Measurements from ENCODE around the gene DMWD. TPM values are rescaled to one million over a fixed set of nuclear protein-coding genes. Genes with fewer than 3 reads are reported as not detected.

The DMWD gene
- polyA plus RNA-seq, 1 donor (not counting 4 experiments of a cell fraction or from before 2014, with no cell fraction given), result 10.1 TPM

- dilution Hi-C loops (cut with MboI; ENCODE audit: extremely low pct_ligation_motif_present, low sequenced_read_pairs), result no loop called here
- H2AFZ ChIP-seq (ENCODE audit: control insufficient read depth, low read length), result no peak overlapping the region
- H3K4me3 ChIP-seq (ENCODE audit: control insufficient read depth in 2 of 3, extremely low read depth in 1 of 3, insufficient read depth in 2 of 3, low read depth in 1 of 3, low read length in 3 of 3), result no peak overlapping the region
- TF ChIP-seq CTCF (optimal IDR thresholded peaks at IDR 0.05 in 1 of 3, IDR thresholded peaks at IDR 0.05 in 1 of 3, conservative IDR thresholded peaks at IDR 0.05 in 1 of 3; ENCODE audit: extremely low read depth in 1 of 3, insufficient read depth in 2 of 3, low read length in 3 of 3), result no peak
- no peak for TF ChIP-seq EZH2 (IDR thresholded peaks at IDR 0.05; ENCODE audit: low read length)
- no peak overlapping the region for H3K9ac ChIP-seq (ENCODE audit: control insufficient read depth, extremely low read depth, insufficient read depth, low read length)
- peaks cover 5% of the 10 kb centered on the region for H3K4me1 ChIP-seq (ENCODE audit: control insufficient read depth, extremely low read depth, insufficient read depth, low read length)
- H3K27me3 ChIP-seq (ENCODE audit: control insufficient read depth, extremely low read depth, insufficient read depth, low read length), result no peaks in the 10 kb centered on the region
- no peaks in the 10 kb centered on the region for H3K9me3 ChIP-seq (ENCODE audit: control insufficient read depth, low read depth, low read length)
- H4K20me1 ChIP-seq (ENCODE audit: control insufficient read depth, extremely low read depth, insufficient read depth, low read length), result peaks cover 6% of the 10 kb centered on the region
- FAIRE-seq, result no peak
- no peak overlapping the region for H3K27ac ChIP-seq (ENCODE audit: control insufficient read depth, insufficient read depth, low read length)
- no peak for DNase-seq (ENCODE audit: low read depth, low spot score)
- no peaks in the 10 kb centered on the region for H3K79me2 ChIP-seq (ENCODE audit: control insufficient read depth, insufficient read depth, low read length)
- peaks cover 2 to 14% of the 10 kb centered on the region in 2 experiments for H3K36me3 ChIP-seq (ENCODE audit: control insufficient read depth in 2 of 2, extremely low read depth in 1 of 2, insufficient read depth in 2 of 2, low read length in 2 of 2)
- no peak overlapping the region for H3K4me2 ChIP-seq (ENCODE audit: control insufficient read depth, extremely low read depth, insufficient read depth, low read depth, low read length)
- H3K9me1 ChIP-seq (ENCODE audit: control insufficient read depth, extremely low read depth, insufficient read depth, low read length), result no peaks in the 10 kb centered on the region
Measured at GRCh38 chr19:45772912-45773311, 19.7 kb downstream of the DMWD start.

DNA sequence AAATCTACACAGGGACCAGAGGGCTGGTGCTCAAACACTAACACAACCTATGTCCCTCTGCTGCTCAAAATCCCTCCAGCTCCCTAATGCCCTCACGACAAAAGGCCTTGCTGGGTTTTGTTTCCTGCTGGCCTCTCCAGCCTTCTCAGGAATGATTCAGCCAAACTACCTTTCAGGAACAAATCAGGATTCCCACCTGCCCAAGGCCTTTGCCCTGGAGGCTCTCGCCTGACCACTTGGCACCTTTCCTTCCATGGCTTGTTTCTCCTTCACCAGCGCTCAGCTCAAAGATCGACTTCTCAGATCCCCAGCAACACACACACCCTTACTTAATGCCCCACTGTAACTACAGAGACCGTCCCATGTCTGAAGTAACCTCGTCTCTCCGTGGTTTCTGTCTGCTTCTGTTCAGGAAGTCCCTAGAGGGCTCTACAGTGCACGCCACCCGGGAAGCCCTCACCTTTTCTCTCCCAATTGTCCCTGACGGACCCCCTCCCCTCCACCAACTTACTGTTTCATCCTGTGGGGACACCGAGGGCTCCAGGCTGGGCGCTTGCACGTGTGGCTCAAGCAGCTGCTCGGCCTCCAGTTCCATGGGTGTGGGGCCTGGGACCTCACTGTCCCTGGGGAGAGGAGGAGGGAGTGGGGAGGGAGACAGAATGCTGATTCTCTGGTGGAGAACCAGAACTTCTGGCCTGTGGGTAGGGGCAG lies 20.4 kb downstream of the DMWD start:
- Histone ChIP-seq H3K9ac (ENCODE audit: control insufficient read depth, extremely low read depth, insufficient read depth, low read length) (no peak overlapping the region), H2AFZ (ENCODE audit: control insufficient read depth, low read length) (no peak overlapping the region), H3K4me3 (ENCODE audit: control insufficient read depth in 2 of 3, extremely low read depth in 1 of 3, insufficient read depth in 2 of 3, low read depth in 1 of 3, low read length in 3 of 3) (no peak overlapping the region), H3K4me1 (ENCODE audit: control insufficient read depth, extremely low read depth, insufficient read depth, low read length) (peaks cover 9% of the 10 kb centered on the region), H3K27me3 (ENCODE audit: control insufficient read depth, extremely low read depth, insufficient read depth, low read length) (no peaks in the 10 kb centered on the region), H4K20me1 (ENCODE audit: control insufficient read depth, extremely low read depth, insufficient read depth, low read length) (peaks cover 6% of the 10 kb centered on the region), H3K9me1 (ENCODE audit: control insufficient read depth, extremely low read depth, insufficient read depth, low read length) (no peaks in the 10 kb centered on the region), H3K27ac (ENCODE audit: control insufficient read depth, insufficient read depth, low read length) (no peak overlapping the region), H3K4me2 (ENCODE audit: control insufficient read depth, extremely low read depth, insufficient read depth, low read depth, low read length) (no peak overlapping the region), H3K36me3 (ENCODE audit: control insufficient read depth in 2 of 2, extremely low read depth in 1 of 2, insufficient read depth in 2 of 2, low read length in 2 of 2) (peaks cover 0 to 11% of the 10 kb centered on the region in 2 experiments), H3K79me2 (ENCODE audit: control insufficient read depth, insufficient read depth, low read length) (no peaks in the 10 kb centered on the region), H3K9me3 (ENCODE audit: control insufficient read depth, low read depth, low read length) (no peaks in the 10 kb centered on the region)
- dilution Hi-C loops (cut with MboI; ENCODE audit: extremely low pct_ligation_motif_present, low sequenced_read_pairs), result no loop called here
- DNase-seq (ENCODE audit: low read depth, low spot score), result no peak
- no peak for TF ChIP-seq EZH2 (IDR thresholded peaks at IDR 0.05; ENCODE audit: low read length)
- TF ChIP-seq CTCF (optimal IDR thresholded peaks at IDR 0.05 in 1 of 3, IDR thresholded peaks at IDR 0.05 in 1 of 3, conservative IDR thresholded peaks at IDR 0.05 in 1 of 3; ENCODE audit: extremely low read depth in 1 of 3, insufficient read depth in 2 of 3, low read length in 3 of 3), result no peak
- FAIRE-seq, result no peak
